GM12875 (cell line): ENCODE measurements around the gene OR51B4.

Experiments used
- H3K4me3 ChIP-seq: one replicate; pipeline ENCODE4 v1.5.1; 2011; ENCODE audit warnings: low read depth, low read length, control low read depth
- CTCF ChIP-seq: IDR thresholded peaks from 2 replicates; pipeline ENCODE4 v1.5.1; 2011; ENCODE audit warnings: low read depth, mild to moderate bottlenecking, control low read depth, inconsistent platforms, low read length, moderate library complexity, borderline replicate concordance; ENCODE audit not compliant: insufficient read depth

OR51B4 gene

GRCh38 chr11:5280582-5281102 lies 21.1 kb downstream of the OR51B4 start:
- no peak overlapping the region for H3K4me3 ChIP-seq
- no peak for TF ChIP-seq CTCF

- TF ChIP-seq CTCF, result no peak
- H3K4me3 ChIP-seq, result no peak overlapping the region
These were observed 22.2 kb downstream of the OR51B4 start for GRCh38 chr11:5279471-5280090.

GRCh38 chr11:5277807-5278382 lies 23.9 kb downstream of the OR51B4 start:
- TF ChIP-seq CTCF, result no peak

GRCh38 chr11:5276697-5277096 lies 25.0 kb downstream of the OR51B4 start:
- no peak overlapping the region for H3K4me3 ChIP-seq
- TF ChIP-seq CTCF, result no peak

More at GRCh38 chr11:5277807-5278382, 23.9 kb downstream of the OR51B4 start:
- H3K4me3 ChIP-seq, result no peak overlapping the region

- no peak overlapping the region for H3K4me3 ChIP-seq
- TF ChIP-seq CTCF, result no peak
These were observed 26.2 kb downstream of the OR51B4 start for GRCh38 chr11:5275369-5276110.

GRCh38 chr11:5274395-5274794 lies 27.4 kb downstream of the OR51B4 start:
- H3K4me3 ChIP-seq, result no peak overlapping the region
- TF ChIP-seq CTCF, result no peak

GRCh38 chr11:5272395-5273017 lies 29.2 kb downstream of the OR51B4 start:
- TF ChIP-seq CTCF, result no peak
- no peak overlapping the region for H3K4me3 ChIP-seq
